A673 (cell line): ENCODE results near the gene FCHSD2. TPM values are rescaled to one million over a fixed set of nuclear protein-coding genes. Genes with fewer than 3 reads are reported as not detected.
A peak's percentile ranks its signal among the peaks of the same experiment; 100 is the strongest.

Experiments
- BruUV-seq: library from RNA; stranded (reverse); fragments of 400-500 nt; replicated peaks from 2 replicates; lab custom pipeline; 2021; lab: Mats Ljungman, UMichigan
- CTCF ChIA-PET: fragments of 300-600 bp; sonication (Branson Sonifier 250); formaldehyde crosslinking; loops from one replicate; lab custom pipeline; 2022; ENCODE audit warnings: antibody characterized with exemption; lab: Charles Lee
- POLR2A ChIA-PET: fragments of 300-600 bp; sonication (Branson Sonifier 250); formaldehyde crosslinking; loops from one replicate; lab custom pipeline; 2022; ENCODE audit warnings: antibody characterized with exemption; ENCODE audit not compliant: low non-redundant PET; lab: Charles Lee
- DNase-seq: peaks from one replicate; pipeline ENCODE4 v3.0.0-alpha.2; 2015; ENCODE audit warnings: low spot score
- H3K27ac ChIP-seq: fragments of 200-600 bp; sonication (generic); 2 replicates; pipeline ENCODE4 v1.5.1; 2016; ENCODE audit warnings: mixed run types, low read depth, mild to moderate bottlenecking, mixed read lengths, antibody characterized with exemption, low read length; ENCODE audit not compliant: poor library complexity, severe bottlenecking
- H3K27me3 ChIP-seq: fragments of 200-600 bp; sonication (generic); replicated peaks from 2 replicates; pipeline ENCODE4 v1.6.1; 2017; ENCODE audit warnings: mixed run types, low read depth, mild to moderate bottlenecking, mixed read lengths, antibody characterized with exemption, low read length; ENCODE audit not compliant: insufficient read depth, poor library complexity
- H3K36me3 ChIP-seq: fragments of 200-600 bp; sonication (generic); 2 replicates; pipeline ENCODE4 v1.6.1; 2016; ENCODE audit warnings: mixed run types, mild to moderate bottlenecking, mixed read lengths, antibody characterized with exemption, low read length; ENCODE audit not compliant: insufficient read depth, poor library complexity, severe bottlenecking
- H3K4me1 ChIP-seq: fragments of 200-600 bp; sonication (generic); 2 replicates; pipeline ENCODE4 v1.6.1; 2017; ENCODE audit warnings: mixed run types, mild to moderate bottlenecking, mixed read lengths, antibody characterized with exemption, low read length; ENCODE audit not compliant: insufficient read depth, poor library complexity, severe bottlenecking
- H3K4me3 ChIP-seq: fragments of 200-600 bp; sonication (generic); 2 replicates; pipeline ENCODE4 v1.5.1; 2016; ENCODE audit warnings: low read depth, mixed run types, mild to moderate bottlenecking, mixed read lengths, low read length; ENCODE audit not compliant: poor library complexity, severe bottlenecking
- H3K9me3 ChIP-seq: fragments of 200-600 bp; sonication (generic); 2 replicates; pipeline ENCODE4 v1.6.1; 2016; ENCODE audit warnings: mixed run types, low read depth, mild to moderate bottlenecking, mixed read lengths, antibody characterized with exemption, low read length; ENCODE audit not compliant: poor library complexity, severe bottlenecking
- CTCF ChIP-seq: fragments of 300-800, 200-600 bp; sonication (generic); conservative IDR thresholded peaks from 2 replicates; pipeline ENCODE4 v1.5.1; 2017; ENCODE audit warnings: low read depth, mild to moderate bottlenecking, antibody characterized with exemption, low read length, moderate library complexity, mixed read lengths
- EZH2 ChIP-seq: fragments of 200-600 bp; sonication (generic); IDR thresholded peaks from 2 replicates; pipeline ENCODE4 v1.6.1; 2017; ENCODE audit warnings: borderline replicate concordance, low read depth, mild to moderate bottlenecking, mixed read lengths, antibody characterized with exemption, low read length; ENCODE audit not compliant: poor library complexity, severe bottlenecking
- intact Hi-C: fragments of 100-400 bp; cut with micrococcal nuclease; formaldehyde crosslinking; loops from one replicate; pipeline ENCODE4 v1.10.0; 2022; ENCODE audit not compliant: unreplicated experiment
- total RNA-seq: library from RNA; stranded (reverse); gene quantifications from 2 replicates; pipeline ENCODE4 v1.2.3, GENCODE V29; 2021

Gene FCHSD2
- total RNA-seq, 1 experiment from 2014 or later: 44.7 TPM

GRCh38 chr11:72840780-72841179, 301.3 kb downstream of the FCHSD2 start:
- peak; percentile 30 for DNase-seq
- CTCF ChIA-PET: interaction anchor here (0.7 kb wide), 1 partner anchor 9 kb away, joined by 8 read pairs; no protein-coding TSS in a partner anchor
- intact Hi-C loops: no loop called here
- Histone ChIP-seq H3K27ac (no peak overlapping the region), H3K9me3 (no peaks in the 10 kb centered on the region), H3K36me3 (peaks cover 16% of the 10 kb centered on the region), H3K4me1 (no peaks in the 10 kb centered on the region), H3K4me3 (no peak overlapping the region), H3K27me3 (no peaks in the 10 kb centered on the region)
- POLR2A ChIA-PET: interaction anchor here (0.5 kb wide), 1 partner anchor 75 kb away, joined by 3 read pairs; no protein-coding TSS in a partner anchor
- no peak for TF ChIP-seq EZH2
- TF ChIP-seq CTCF: no peak
- no TSS peak for BruUV-seq

GRCh38 chr11:72838691-72839305, 303.3 kb downstream of the FCHSD2 start:
- ChIA-PET POLR2A (no interaction called here), CTCF (no interaction called here)
- no TSS peak for BruUV-seq
- Histone ChIP-seq H3K4me3 (no peak overlapping the region), H3K4me1 (no peaks in the 10 kb centered on the region), H3K27ac (no peak overlapping the region), H3K36me3 (peaks cover 16% of the 10 kb centered on the region), H3K27me3 (no peaks in the 10 kb centered on the region), H3K9me3 (no peaks in the 10 kb centered on the region)
- no peak for DNase-seq
- intact Hi-C loops: no loop called here
- no peak for TF ChIP-seq CTCF
- no peak for TF ChIP-seq EZH2

GRCh38 chr11:72836111-72836510, 306.0 kb downstream of the FCHSD2 start:
- peaks cover 9% of the 10 kb centered on the region for H3K36me3 ChIP-seq
- no TSS peak for BruUV-seq
- intact Hi-C loops: no loop called here
- ChIA-PET CTCF (no interaction called here), POLR2A (no interaction called here)
- H3K27me3 ChIP-seq: no peaks in the 10 kb centered on the region
- H3K9me3 ChIP-seq: no peaks in the 10 kb centered on the region
- TF ChIP-seq EZH2: no peak
- no peak for TF ChIP-seq CTCF
- no peak overlapping the region for H3K27ac ChIP-seq
- H3K4me1 ChIP-seq: no peaks in the 10 kb centered on the region
- DNase-seq: no peak
- no peak overlapping the region for H3K4me3 ChIP-seq
